Mesendoderm (in vitro differentiated cells): ENCODE measurements around the gene WDR33.
"Not testable (repeated sequence)": the region's sequence is repeated elsewhere in the genome, so short reads cannot be mapped to it uniquely, and the experiment has no call there.

ENCODE experiments used
- DNase-seq: peaks from one replicate; pipeline ENCODE4 v3.0.0; 2013
- H2AK5ac ChIP-seq: 2 replicates; pipeline ENCODE4 v1.6.1; 2013; ENCODE audit warnings: low read length, inconsistent platforms
- H2BK120ac ChIP-seq: 2 replicates; pipeline ENCODE4 v1.6.1; 2013; ENCODE audit warnings: low read depth, mild to moderate bottlenecking, low read length, moderate library complexity, mixed read lengths
- H2BK15ac ChIP-seq: replicated peaks from 2 replicates; pipeline ENCODE4 v1.6.1; 2013; ENCODE audit warnings: low read depth, mild to moderate bottlenecking, moderate library complexity
- H2BK5ac ChIP-seq: 2 replicates; pipeline ENCODE4 v1.6.1; 2013; ENCODE audit warnings: low read length, inconsistent platforms
- H3K18ac ChIP-seq: 2 replicates; pipeline ENCODE4 v1.6.1; 2013; ENCODE audit warnings: mild to moderate bottlenecking, low read length, mixed read lengths
- H3K23ac ChIP-seq: one replicate; pipeline ENCODE4 v1.6.1; 2013; ENCODE audit warnings: low read length
- H3K27ac ChIP-seq: 2 replicates; pipeline ENCODE4 v1.5.1; 2013; ENCODE audit warnings: low read depth, mild to moderate bottlenecking, inconsistent platforms, low read length, moderate library complexity
- H3K27me3 ChIP-seq: 2 replicates; pipeline ENCODE4 v1.6.1; 2013; ENCODE audit warnings: low read length, control low read depth, mild to moderate bottlenecking, inconsistent platforms; ENCODE audit not compliant: insufficient read depth, poor library complexity
- H3K36me3 ChIP-seq: 2 replicates; pipeline ENCODE4 v1.6.1; 2013; ENCODE audit warnings: low read length, inconsistent platforms; ENCODE audit not compliant: control insufficient read depth, insufficient read depth
- H3K4ac ChIP-seq: one replicate; pipeline ENCODE4 v1.6.1; 2013; ENCODE audit warnings: low read depth, mild to moderate bottlenecking, low read length, moderate library complexity
- H3K4me1 ChIP-seq: 2 replicates; pipeline ENCODE4 v1.6.1; 2013; ENCODE audit warnings: low read depth, low read length, inconsistent platforms; ENCODE audit not compliant: control insufficient read depth
- H3K4me2 ChIP-seq: 2 replicates; pipeline ENCODE4 v1.6.1; 2013; ENCODE audit warnings: low read length
- H3K4me3 ChIP-seq: 2 replicates; pipeline ENCODE4 v1.5.1; 2013; ENCODE audit warnings: mild to moderate bottlenecking, low read length
- H3K56ac ChIP-seq: one replicate; pipeline ENCODE4 v1.6.1; 2013; ENCODE audit warnings: low read length
- H3K79me1 ChIP-seq: 2 replicates; pipeline ENCODE4 v1.6.1; 2013; ENCODE audit warnings: low read length, inconsistent platforms
- H3K79me2 ChIP-seq: 2 replicates; pipeline ENCODE4 v1.6.1; 2013; ENCODE audit warnings: mild to moderate bottlenecking, low read length; ENCODE audit not compliant: control insufficient read depth, insufficient read depth
- H3K9ac ChIP-seq: 2 replicates; pipeline ENCODE4 v1.6.1; 2013; ENCODE audit warnings: low read length, inconsistent platforms
- H4K5ac ChIP-seq: one replicate; pipeline ENCODE4 v1.6.1; 2013; ENCODE audit warnings: low read length
- H4K8ac ChIP-seq: one replicate; pipeline ENCODE4 v1.6.1; 2013; ENCODE audit warnings: low read depth, mild to moderate bottlenecking, control low read depth, low read length, moderate library complexity
- WGBS: extraction: QIAGEN DNeasy Blood & Tissue Kit; methylation state at CpG from one replicate; pipeline ENCODE4 v1.1.7; 2013; ENCODE audit warnings: low lambda C conversion rate, missing lambda C conversion rate; ENCODE audit not compliant: insufficient coverage; ENCODE audit errors: extremely low coverage; 5-methylcytosine and 5-hydroxymethylcytosine counted together

Gene WDR33

GRCh38 chr2:127770534-127770933 lies 40.4 kb downstream of the WDR33 start:
- not testable (repeated sequence) for H3K4me3 ChIP-seq, H4K5ac ChIP-seq, H2BK5ac ChIP-seq, H3K79me1 ChIP-seq, H2BK120ac ChIP-seq, H3K4me1 ChIP-seq, H3K36me3 ChIP-seq, H4K8ac ChIP-seq, H2AK5ac ChIP-seq, H3K27me3 ChIP-seq, H3K23ac ChIP-seq, H3K27ac ChIP-seq, H3K4ac ChIP-seq, DNase-seq, H2BK15ac ChIP-seq, H3K4me2 ChIP-seq, H3K56ac ChIP-seq, H3K9ac ChIP-seq, H3K18ac ChIP-seq
- peaks cover 18% of the 10 kb centered on the region for H3K79me2 ChIP-seq
- WGBS = no CpG with 5 or more reads among the region's 6 CpGs

- Histone ChIP-seq H3K9ac (no peak overlapping the region), H3K79me1 (peaks cover 3% of the 10 kb centered on the region), H3K27ac (no peak overlapping the region), H4K5ac (no peak overlapping the region), H3K36me3 (peaks cover 3% of the 10 kb centered on the region), H3K4ac (no peak overlapping the region), H4K8ac (no peak overlapping the region), H2BK15ac (no peak overlapping the region), H2BK5ac (no peak overlapping the region), H3K4me2 (no peak overlapping the region), H3K4me3 (no peak overlapping the region), H3K79me2 (peaks cover 11% of the 10 kb centered on the region), H3K56ac (no peak overlapping the region), H2BK120ac (no peak overlapping the region), H3K27me3 (no peaks in the 10 kb centered on the region), H2AK5ac (no peak overlapping the region), H3K4me1 (no peaks in the 10 kb centered on the region), H3K23ac (no peak overlapping the region), H3K18ac (no peak overlapping the region)
- no peak for DNase-seq
- WGBS = no CpG with 5 or more reads among the region's 2 CpGs
Measured at GRCh38 chr2:127769587-127769986, 41.4 kb downstream of the WDR33 start.

GRCh38 chr2:127768775-127769479 lies 42.0 kb downstream of the WDR33 start:
- no CpG with 5 or more reads among the region's 6 CpGs for WGBS
- no peak overlapping the region for H2BK5ac ChIP-seq
- no peaks in the 10 kb centered on the region for H3K4me1 ChIP-seq
- no peak overlapping the region for H3K4ac ChIP-seq
- H3K36me3 ChIP-seq = peaks cover 4% of the 10 kb centered on the region
- H3K27me3 ChIP-seq = no peaks in the 10 kb centered on the region
- DNase-seq = no peak
- H3K79me2 ChIP-seq = peaks cover 11% of the 10 kb centered on the region
- H3K27ac ChIP-seq = no peak overlapping the region
- no peak overlapping the region for H2BK15ac ChIP-seq
- no peak overlapping the region for H3K56ac ChIP-seq
- H3K9ac ChIP-seq = no peak overlapping the region
- peaks cover 3% of the 10 kb centered on the region for H3K79me1 ChIP-seq
- H3K4me3 ChIP-seq = no peak overlapping the region
- H2AK5ac ChIP-seq = no peak overlapping the region
- H3K18ac ChIP-seq = no peak overlapping the region
- no peak overlapping the region for H4K5ac ChIP-seq
- H4K8ac ChIP-seq = no peak overlapping the region
- no peak overlapping the region for H2BK120ac ChIP-seq
- no peak overlapping the region for H3K23ac ChIP-seq
- no peak overlapping the region for H3K4me2 ChIP-seq

GRCh38 chr2:127763776-127764175 lies 47.2 kb downstream of the WDR33 start:
- Histone ChIP-seq H3K4me2 (no peak overlapping the region), H4K5ac (no peak overlapping the region), H3K79me2 (no peaks in the 10 kb centered on the region), H4K8ac (no peak overlapping the region), H2BK5ac (no peak overlapping the region), H3K27ac (no peak overlapping the region), H3K4ac (no peak overlapping the region), H3K79me1 (no peaks in the 10 kb centered on the region), H3K36me3 (peaks cover 10% of the 10 kb centered on the region), H3K4me1 (no peaks in the 10 kb centered on the region), H3K9ac (no peak overlapping the region), H3K18ac (no peak overlapping the region), H3K4me3 (no peak overlapping the region), H2BK15ac (no peak overlapping the region), H3K27me3 (no peaks in the 10 kb centered on the region), H3K56ac (no peak overlapping the region), H2AK5ac (no peak overlapping the region), H3K23ac (no peak overlapping the region), H2BK120ac (no peak overlapping the region)
- DNase-seq = no peak

GRCh38 chr2:127762846-127763245 lies 48.1 kb downstream of the WDR33 start:
- Histone ChIP-seq H4K8ac (no peak overlapping the region), H3K4me1 (no peaks in the 10 kb centered on the region), H2BK15ac (no peak overlapping the region), H4K5ac (no peak overlapping the region), H3K27me3 (no peaks in the 10 kb centered on the region), H3K4me3 (no peak overlapping the region), H3K36me3 (peaks cover 10% of the 10 kb centered on the region), H3K9ac (no peak overlapping the region), H3K23ac (no peak overlapping the region), H2AK5ac (no peak overlapping the region), H3K18ac (no peak overlapping the region), H3K4me2 (no peak overlapping the region), H3K79me2 (no peaks in the 10 kb centered on the region), H2BK120ac (no peak overlapping the region), H3K56ac (no peak overlapping the region), H3K79me1 (no peaks in the 10 kb centered on the region), H3K27ac (no peak overlapping the region), H2BK5ac (no peak overlapping the region), H3K4ac (no peak overlapping the region)
- no peak for DNase-seq
- no CpG with 5 or more reads among the region's 6 CpGs for WGBS

- Histone ChIP-seq H3K23ac (no peak overlapping the region), H3K4me2 (no peak overlapping the region), H3K4ac (no peak overlapping the region), H3K36me3 (peaks cover 10% of the 10 kb centered on the region), H3K27ac (no peak overlapping the region), H3K56ac (no peak overlapping the region), H4K8ac (no peak overlapping the region), H4K5ac (no peak overlapping the region), H2BK5ac (no peak overlapping the region), H3K9ac (no peak overlapping the region), H2BK120ac (no peak overlapping the region), H3K79me1 (no peaks in the 10 kb centered on the region), H3K27me3 (no peaks in the 10 kb centered on the region), H3K18ac (no peak overlapping the region), H3K4me3 (no peak overlapping the region), H3K79me2 (no peaks in the 10 kb centered on the region), H3K4me1 (no peaks in the 10 kb centered on the region), H2BK15ac (no peak overlapping the region), H2AK5ac (no peak overlapping the region)
- no peak for DNase-seq
- no CpG with 5 or more reads among the region's 6 CpGs for WGBS
Measured at GRCh38 chr2:127762441-127762840, 48.5 kb downstream of the WDR33 start.
